ENCODE measurements around the gene SYNPO2L. TPM values are rescaled to one million over a fixed set of nuclear protein-coding genes. Genes with fewer than 3 reads are reported as not detected.

The SYNPO2L gene
- total RNA-seq, 1 experiment from 2014 or later: 0.16 TPM

DNA sequence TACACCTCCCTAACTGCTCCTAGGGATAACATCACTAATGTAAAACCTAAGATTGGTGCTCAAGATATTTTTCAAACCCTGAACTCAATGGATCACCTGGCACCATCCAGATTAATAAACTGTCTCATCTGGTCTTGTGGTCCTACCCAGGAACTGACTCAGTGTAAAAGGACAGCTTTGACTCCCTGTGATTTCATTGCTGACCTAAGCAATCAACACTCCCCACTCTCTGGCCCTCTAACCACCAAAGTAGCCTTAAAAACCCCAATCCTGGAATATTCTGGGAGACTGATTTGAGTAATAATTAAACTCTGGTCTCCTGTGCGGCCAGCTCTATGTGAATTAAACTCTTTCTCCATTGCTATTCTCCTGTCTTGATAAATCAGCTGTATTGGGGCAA lies 58.5 kb downstream of the SYNPO2L start:
- peaks cover 19% of the 10 kb centered on the region for H3K4me1 Mint-ChIP-seq (ENCODE audit: low read depth, unreplicated experiment)
- H3K27me3 Mint-ChIP-seq (ENCODE audit: insufficient read depth, unreplicated experiment): no peaks in the 10 kb centered on the region
- no peak for DNase-seq
- Histone ChIP-seq H3K4me1 (peaks cover 23% of the 10 kb centered on the region), H3K36me3 (ENCODE audit: control insufficient read depth, insufficient read depth, low read length) (no peaks in the 10 kb centered on the region; the same call in 1 of the 2 replicates), H3K27me3 (replicated peaks; ENCODE audit: control insufficient read depth, insufficient read depth, low read length) (no peaks in the 10 kb centered on the region), H3K9me3 (no peaks in the 10 kb centered on the region), H3K4me3 (ENCODE audit: low read depth, low read length) (no peak overlapping the region)
- TF ChIP-seq, protein P1, sequence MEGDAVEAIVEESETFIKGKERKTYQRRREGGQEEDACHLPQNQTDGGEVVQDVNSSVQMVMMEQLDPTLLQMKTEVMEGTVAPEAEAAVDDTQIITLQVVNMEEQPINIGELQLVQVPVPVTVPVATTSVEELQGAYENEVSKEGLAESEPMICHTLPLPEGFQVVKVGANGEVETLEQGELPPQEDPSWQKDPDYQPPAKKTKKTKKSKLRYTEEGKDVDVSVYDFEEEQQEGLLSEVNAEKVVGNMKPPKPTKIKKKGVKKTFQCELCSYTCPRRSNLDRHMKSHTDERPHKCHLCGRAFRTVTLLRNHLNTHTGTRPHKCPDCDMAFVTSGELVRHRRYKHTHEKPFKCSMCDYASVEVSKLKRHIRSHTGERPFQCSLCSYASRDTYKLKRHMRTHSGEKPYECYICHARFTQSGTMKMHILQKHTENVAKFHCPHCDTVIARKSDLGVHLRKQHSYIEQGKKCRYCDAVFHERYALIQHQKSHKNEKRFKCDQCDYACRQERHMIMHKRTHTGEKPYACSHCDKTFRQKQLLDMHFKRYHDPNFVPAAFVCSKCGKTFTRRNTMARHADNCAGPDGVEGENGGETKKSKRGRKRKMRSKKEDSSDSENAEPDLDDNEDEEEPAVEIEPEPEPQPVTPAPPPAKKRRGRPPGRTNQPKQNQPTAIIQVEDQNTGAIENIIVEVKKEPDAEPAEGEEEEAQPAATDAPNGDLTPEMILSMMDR (IDR thresholded peaks at IDR 0.05; ENCODE audit: insufficient read depth in 1 of 2, low read depth in 1 of 2, low read length in 1 of 2, severe bottlenecking in 1 of 2, unreplicated experiment in 1 of 2): no peak
- BruUV-seq (replicated peaks): no TSS peak
- ChIA-PET POLR2A (no interaction called here), CTCF (interaction anchor here (0.7 kb wide), 1 partner anchor 114 kb away, joined by 5 read pairs; no protein-coding TSS in a partner anchor)
- intact Hi-C loops (cut with micrococcal nuclease; ENCODE audit: unreplicated experiment): no loop called here
- no peak overlapping the region for H3K4me3 Mint-ChIP-seq (ENCODE audit: unreplicated experiment)
- no peaks in the 10 kb centered on the region for H3K9me3 Mint-ChIP-seq (ENCODE audit: unreplicated experiment)
- no peak overlapping the region for H3K27ac Mint-ChIP-seq (ENCODE audit: unreplicated experiment)
- H3K36me3 Mint-ChIP-seq (ENCODE audit: insufficient read depth, unreplicated experiment): no peaks in the 10 kb centered on the region

Other genes with a start within 250 kb of the SYNPO2L start
- 203 and 240 TPM in 2 replicates for gene ANXA7, start 242.0 kb downstream of the SYNPO2L start, total RNA-seq (2022)
- 2.0 and 2.1 TPM in 2 replicates for gene MSS51, start 222.5 kb downstream of the SYNPO2L start, total RNA-seq (2022)
- 41.5 and 44.5 TPM in 2 replicates for gene PPP3CB, start 160.0 kb downstream of the SYNPO2L start, total RNA-seq (2022)
- 43.5 and 45.8 TPM in 2 replicates for gene USP54, start 64.7 kb downstream of the SYNPO2L start, total RNA-seq (2022)
- gene MYOZ1, start 14.6 kb downstream of the SYNPO2L start, total RNA-seq (2022): 0.35 and 0.52 TPM in 2 replicates
- gene AGAP5, start 42.1 kb upstream of the SYNPO2L start, total RNA-seq (2022): 14.3 and 16.7 TPM in 2 replicates
- gene SEC24C, start 88.3 kb upstream of the SYNPO2L start, total RNA-seq (2022): 91.0 and 91.2 TPM in 2 replicates
- gene CHCHD1, start 126.0 kb upstream of the SYNPO2L start, total RNA-seq (2022): 42.0 and 44.1 TPM in 2 replicates
- 93.2 and 103 TPM in 2 replicates for gene ZSWIM8, start 129.6 kb upstream of the SYNPO2L start, total RNA-seq (2022)
- 16.8 and 18.6 TPM in 2 replicates for gene NDST2, start 155.6 kb upstream of the SYNPO2L start, total RNA-seq (2022)
- gene CAMK2G, start 218.5 kb upstream of the SYNPO2L start, total RNA-seq (2022): 78.0 and 78.8 TPM in 2 replicates